NCI-H524 treated with DMSO at 0.1 percent for 48 hours (cell line): Measurements from ENCODE around the gene GRAMD2A.

Source experiments
- DNase-seq: peaks from one replicate; lab custom pipeline; 2025; lab: John Stamatoyannopoulos, UW

GRAMD2A gene

GRCh38 chr15:72167445-72167844 is 30.1 kb downstream of the GRAMD2A start:
- no peak for DNase-seq

GRCh38 chr15:72166716-72167417 is 30.7 kb downstream of the GRAMD2A start:
- DNase-seq, result no peak

- DNase-seq, result no peak
Measured at GRCh38 chr15:72163719-72164118, 33.9 kb downstream of the GRAMD2A start.

- no peak for DNase-seq
Measured at GRCh38 chr15:72162569-72162968, 35.0 kb downstream of the GRAMD2A start.

- no peak for DNase-seq
Measured at GRCh38 chr15:72161361-72162132, 36.0 kb downstream of the GRAMD2A start.

- DNase-seq, result no peak
Measured at GRCh38 chr15:72160696-72161245, 36.8 kb downstream of the GRAMD2A start.

GRCh38 chr15:72156928-72157327 is 40.7 kb downstream of the GRAMD2A start:
- DNase-seq, result no peak

GRCh38 chr15:72155635-72156616 is 41.7 kb downstream of the GRAMD2A start:
- peak; percentile 44 for DNase-seq

- peak; percentile 47 for DNase-seq
Measured at GRCh38 chr15:72155003-72155621, 42.5 kb downstream of the GRAMD2A start.

- DNase-seq, result no peak
Measured at GRCh38 chr15:72154316-72154715, 43.3 kb downstream of the GRAMD2A start.

GRCh38 chr15:72153269-72154000 is 44.2 kb downstream of the GRAMD2A start:
- DNase-seq, result no peak

- DNase-seq, result no peak
Measured at GRCh38 chr15:72147418-72147817, 50.2 kb downstream of the GRAMD2A start.

- no peak for DNase-seq
Measured at GRCh38 chr15:72146934-72147333, 50.7 kb downstream of the GRAMD2A start.

- no peak for DNase-seq
Measured at GRCh38 chr15:72146221-72146620, 51.4 kb downstream of the GRAMD2A start.

GRCh38 chr15:72141171-72142084 is 56.2 kb downstream of the GRAMD2A start:
- no peak for DNase-seq

- DNase-seq, result no peak
Measured at GRCh38 chr15:72140088-72140487, 57.5 kb downstream of the GRAMD2A start.

- DNase-seq, result no peak
Measured at GRCh38 chr15:72139667-72140066, 57.9 kb downstream of the GRAMD2A start.

GRCh38 chr15:72136170-72137051 is 61.2 kb downstream of the GRAMD2A start:
- DNase-seq, result no peak

- DNase-seq, result no peak
Measured at GRCh38 chr15:72135719-72136118, 61.9 kb downstream of the GRAMD2A start.
